Amygdala (tissue), 56 donors: ENCODE results near the gene RAMACL.
"Not testable (repeated sequence)": the region's sequence is repeated elsewhere in the genome, so short reads cannot be mapped to it uniquely, and the experiment has no call there.

Experiments
- DNase-seq, 56 donors: peaks; one replicate each; lab custom pipeline; 2025; lab: John Stamatoyannopoulos, UW

The RAMACL gene

DNA sequence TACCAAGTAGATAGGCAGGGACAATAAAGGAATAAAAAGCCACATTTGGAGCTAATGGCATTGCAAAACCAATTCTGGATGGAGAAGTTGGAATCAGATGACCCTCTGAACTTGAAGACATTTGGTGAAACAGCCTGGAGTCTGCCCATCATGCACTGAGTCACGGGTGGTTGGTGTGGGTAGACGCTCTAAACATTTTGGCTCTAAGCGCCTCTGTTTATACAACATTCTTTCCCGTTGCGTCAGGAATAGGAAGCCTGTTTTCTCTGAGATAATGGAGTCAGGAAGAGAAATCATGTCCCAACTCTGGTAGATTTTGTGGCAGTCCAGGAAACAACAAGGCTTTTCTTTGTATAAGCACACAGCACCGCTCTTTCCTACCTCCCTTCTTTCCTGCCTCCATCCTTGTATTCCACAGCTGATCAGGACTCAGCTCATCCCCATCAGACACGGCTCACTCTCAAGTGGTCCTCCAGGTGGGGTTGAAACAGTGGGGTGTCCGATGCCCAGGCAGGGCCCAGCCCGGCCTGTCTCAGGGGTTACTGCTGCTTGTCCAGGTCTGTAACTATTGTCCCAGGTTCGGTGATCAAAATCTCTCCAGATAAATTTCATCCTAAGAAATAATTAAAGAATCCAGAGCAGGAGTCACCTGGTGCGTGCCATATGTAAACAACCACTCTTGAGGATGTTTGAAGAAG is 12.1 kb upstream of the RAMACL start:
- DNase-seq: peak in 3 of 56 donors; percentile 22 to 36 (median 31)

DNA sequence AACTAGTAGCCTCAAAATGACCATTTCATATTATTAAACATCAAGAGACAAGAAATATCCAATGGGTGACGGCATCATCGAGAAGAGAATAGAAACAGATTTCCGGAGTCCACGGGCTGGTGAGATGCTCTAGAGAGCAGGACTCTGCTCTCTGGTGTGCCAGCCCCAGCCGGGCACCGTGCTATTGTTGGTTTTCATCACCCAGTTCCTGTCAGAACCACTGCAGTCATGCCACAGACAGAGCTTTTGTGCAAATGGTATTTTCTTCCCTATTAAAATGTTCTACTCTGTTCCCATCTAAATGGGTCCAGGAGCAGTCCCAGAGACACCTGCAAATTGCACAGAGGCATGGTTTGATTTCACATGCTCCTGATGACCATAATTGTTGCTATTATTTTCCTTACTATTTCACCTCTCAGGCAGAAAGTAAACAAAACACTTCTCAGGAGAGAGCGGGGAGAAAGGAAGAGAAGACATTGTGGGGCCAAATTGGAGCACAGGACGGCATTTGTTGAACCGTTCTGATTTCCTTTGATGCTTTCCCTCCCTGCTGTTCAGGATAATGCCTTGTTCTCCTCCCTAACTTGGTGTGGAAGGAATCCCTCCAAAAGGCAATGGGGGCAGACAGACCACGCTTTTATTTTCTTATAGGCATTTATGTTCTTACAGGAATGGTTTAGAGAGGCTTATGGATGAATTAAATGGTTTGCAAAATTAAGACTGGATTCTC is 11.4 kb upstream of the RAMACL start:
- DNase-seq: peak in 14 of 56 donors; percentile 21 to 63 (median 36)

DNA sequence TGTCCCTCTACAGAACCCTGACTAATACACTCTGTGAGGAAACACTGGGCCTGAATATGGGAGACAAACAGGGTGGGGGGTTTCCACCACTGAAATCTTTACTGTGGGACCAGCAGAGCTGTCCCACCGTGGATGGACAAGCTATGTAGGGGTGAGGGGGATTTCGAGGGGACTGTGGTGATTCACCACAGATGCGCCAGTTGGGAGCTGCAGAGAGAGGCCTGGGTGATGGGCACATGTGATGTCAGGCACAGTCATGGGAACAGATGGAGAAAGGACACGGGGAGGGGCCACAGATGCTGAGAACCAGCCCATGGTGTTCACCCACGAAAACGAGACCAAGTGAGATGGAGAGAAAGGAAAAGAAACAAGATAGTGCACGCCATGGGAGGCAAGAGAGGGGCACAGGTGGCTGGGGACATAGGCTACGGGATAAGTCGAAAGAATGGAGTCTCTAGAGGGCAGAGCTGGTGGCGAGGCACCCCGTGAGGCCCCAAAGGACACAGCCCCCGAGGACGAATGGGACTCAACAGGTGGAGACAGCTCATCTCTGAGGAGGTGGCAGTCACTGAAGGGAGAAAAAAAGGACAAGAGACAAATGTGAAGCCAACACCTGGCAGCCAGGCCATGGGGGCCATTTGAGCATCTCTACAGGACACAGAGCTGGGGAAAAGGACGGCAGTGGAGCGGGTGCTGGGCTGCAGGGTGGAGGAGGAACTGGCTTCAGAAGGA is 10.5 kb upstream of the RAMACL start:
- peak in 1 of 56 donors; percentile 24 for DNase-seq

DNA sequence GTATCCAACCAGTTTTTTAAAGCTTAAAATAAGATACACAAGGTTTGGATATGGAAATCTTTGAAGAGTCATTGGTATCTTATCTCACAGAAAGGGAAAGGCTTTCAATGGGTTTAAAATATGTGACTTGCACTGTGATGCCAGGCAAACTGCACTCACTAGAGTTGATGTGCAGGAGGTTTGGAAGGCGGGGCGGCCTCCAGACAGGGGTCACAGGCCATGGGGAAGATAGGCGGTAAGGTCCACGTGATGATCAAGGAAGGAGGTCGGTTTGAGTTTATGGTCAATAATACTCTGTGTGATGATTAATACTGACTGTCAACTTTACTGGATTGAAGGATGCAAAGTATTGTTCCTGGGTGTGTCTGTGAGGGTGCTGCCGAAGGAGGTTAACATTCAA is 9.5 kb upstream of the RAMACL start:
- no peak for DNase-seq

DNA sequence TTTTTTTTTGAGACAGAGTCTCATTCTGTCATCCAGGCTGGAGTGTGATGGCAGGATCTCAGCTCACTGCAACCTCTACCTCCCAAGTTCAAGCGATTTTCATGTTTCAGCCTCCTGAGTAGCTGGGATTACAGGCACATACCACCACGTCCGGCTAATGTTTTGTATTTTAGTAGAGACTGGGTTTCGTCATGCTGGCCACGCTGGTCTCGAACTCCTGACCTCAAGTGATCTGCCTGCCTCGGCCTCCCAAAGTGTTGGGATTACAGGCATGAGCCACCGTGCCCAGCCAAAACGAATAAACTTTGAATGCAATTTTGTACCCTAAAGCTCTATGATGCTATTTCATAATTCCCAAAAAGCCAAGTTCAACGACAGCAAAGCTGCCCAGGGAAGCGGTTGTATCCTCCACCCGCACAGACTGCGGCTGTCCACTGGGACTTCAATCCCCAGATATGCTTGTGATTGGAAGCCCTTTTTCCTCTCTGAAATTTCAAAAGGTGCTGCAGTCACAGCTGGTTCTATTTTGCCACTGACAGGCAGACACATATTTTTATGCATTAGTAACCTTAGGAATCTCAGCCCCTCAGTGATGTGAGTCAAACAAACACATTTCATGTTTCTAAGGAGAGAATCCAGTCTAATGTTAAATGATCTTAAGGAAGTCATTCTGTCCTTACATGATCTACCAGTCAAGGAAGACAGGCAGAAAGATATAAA is 8.7 kb upstream of the RAMACL start:
- DNase-seq: no peak

DNA sequence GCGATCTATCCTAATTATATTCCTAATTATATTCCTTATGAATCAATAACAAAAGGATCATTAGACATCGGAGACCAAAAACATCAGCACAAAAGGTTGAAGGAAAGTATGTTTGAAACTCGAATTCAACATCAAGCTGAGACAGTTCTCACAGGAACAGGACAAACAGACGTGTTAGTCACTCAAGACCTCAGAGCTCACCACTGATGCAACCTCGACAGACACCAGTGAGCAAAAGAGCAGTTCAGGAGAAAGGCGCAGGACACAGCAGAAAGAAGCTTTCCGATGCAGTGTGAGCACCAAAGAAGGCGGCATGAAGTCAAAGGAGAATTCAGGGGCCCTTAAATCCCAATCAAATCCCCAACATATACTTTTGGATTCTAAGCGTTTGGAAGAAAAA is 6.3 kb upstream of the RAMACL start:
- no peak for DNase-seq

DNA sequence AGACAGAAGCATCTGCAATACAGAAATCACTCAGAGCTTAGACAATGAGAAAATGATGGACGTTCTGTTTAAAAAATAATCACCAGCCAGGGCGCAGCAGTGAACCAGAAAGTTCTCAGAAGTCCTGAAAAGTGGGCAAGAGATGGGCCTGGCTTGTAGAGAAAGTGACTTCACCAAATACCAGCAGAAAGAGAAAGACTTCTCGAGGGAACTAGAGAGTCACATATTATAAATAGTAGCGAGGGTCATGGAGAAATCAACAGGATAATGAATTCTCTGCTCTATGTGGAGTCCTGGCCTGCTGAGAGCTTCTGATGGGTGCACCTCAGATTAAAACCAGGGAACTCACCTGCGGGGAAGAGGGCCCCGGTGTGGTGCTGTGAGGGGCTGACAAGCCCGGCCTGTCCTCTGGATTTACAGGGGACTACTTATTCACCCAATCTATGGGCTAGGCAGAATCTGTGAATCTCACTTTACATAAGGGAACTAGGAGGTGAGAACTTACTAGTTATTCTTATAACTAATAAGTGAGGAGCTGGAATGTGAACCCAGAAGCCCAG is 5.6 kb upstream of the RAMACL start:
- no peak for DNase-seq

DNA sequence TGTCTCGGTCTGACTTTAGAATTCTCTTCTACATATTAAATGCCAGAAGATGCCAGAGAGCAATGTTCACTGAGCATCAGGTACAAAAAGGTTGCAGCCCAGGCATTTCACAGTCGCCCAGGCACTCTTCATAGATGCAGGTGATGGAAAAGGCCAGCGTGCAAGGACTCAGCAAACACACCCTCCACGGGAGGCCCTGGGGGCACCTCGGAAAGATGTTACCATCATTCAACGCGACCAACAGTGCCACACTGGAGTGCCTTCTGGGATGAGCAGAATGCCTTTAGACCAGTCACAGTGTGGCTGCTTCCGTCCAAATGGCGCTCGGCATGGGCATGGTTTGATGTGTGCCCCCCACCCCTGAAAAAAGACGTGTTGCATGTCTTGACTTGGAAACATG is 4.5 kb upstream of the RAMACL start:
- DNase-seq: no peak

DNA sequence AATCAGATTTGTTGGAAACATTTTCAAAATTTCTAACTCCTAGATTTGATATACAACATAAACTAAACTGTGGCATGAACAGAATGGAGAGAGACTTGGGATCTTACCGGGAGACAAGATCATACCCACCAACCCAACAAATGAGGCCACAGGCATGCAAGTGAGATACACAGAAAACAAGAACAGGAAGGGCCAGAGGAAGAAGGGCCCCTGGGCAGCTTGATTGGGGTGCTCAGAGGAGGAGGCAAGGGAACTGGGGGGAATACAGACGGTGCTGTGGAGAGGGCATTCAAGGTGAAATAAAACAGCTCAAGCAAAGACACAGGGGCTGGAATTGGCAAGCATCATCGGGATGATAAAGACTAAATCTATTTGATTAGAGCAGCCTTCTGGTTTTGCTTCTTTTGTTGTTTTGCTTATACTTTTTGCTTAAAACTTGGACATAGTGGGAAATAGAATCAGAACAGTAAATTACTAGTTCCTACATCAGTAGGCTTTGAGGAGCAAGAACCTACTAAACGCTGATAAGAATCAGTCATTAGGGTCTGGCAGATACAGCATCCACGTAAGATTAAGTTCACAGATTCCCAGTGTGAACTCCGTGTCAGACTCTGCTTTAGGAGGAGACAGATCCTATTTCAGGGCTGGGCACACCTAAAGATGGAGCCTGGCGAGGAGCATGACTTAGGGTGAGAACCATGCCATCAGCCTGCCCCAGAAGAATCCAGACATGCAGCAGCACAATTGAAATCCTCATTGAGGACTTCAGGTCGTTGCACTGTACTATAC is 3.5 kb upstream of the RAMACL start:
- no peak for DNase-seq

DNA sequence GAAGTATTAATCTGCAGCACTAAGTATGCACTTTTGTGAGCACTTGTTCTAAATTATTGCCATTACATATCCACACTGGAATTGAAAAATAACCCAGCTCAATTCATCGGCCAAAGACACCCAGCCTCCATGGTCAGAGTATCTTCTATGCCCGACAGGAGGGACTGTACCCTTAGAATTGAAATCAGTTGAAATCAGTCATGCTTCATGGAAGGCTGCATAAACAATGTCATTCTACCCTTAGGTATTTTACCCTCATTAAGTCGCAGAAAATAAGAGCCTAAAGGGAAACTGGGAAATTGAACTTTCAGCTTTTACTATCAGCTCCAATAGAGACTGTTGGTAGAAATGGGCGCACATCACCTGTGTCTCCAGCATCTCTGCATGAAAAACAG is 2.9 kb upstream of the RAMACL start:
- no peak for DNase-seq

DNA sequence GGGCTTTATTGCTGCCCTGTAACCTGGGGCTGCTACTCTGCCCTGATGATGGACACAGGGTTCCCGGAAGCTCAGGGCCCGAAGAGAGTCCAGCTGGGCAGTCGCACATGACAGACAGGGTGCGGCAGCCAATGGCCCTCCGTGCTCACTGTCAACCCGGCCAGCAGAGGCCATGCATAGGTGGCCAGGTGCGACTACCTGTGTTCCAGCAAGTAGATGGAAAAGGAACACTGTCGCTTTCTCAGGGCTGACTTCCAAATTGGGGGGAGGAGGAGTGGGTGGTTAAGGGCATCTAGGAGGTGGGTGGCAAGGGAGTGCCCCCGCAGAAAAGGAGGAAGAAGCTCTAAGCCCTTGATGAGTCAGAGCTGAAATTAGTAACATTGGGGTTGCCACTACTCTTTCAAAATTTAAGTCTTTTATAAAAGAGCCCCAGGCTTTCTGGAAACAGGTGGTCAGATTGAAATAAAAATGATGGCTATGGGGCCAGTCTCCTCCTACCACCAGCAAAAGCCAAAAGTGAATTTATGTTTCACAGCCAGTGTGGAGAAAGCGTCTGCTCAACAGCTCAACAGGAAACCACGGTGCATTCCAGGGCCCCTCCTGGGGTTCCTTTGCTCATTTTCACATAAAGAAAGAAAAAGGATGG is 2.3 kb upstream of the RAMACL start:
- DNase-seq: peak in 1 of 56 donors; percentile 31

DNA sequence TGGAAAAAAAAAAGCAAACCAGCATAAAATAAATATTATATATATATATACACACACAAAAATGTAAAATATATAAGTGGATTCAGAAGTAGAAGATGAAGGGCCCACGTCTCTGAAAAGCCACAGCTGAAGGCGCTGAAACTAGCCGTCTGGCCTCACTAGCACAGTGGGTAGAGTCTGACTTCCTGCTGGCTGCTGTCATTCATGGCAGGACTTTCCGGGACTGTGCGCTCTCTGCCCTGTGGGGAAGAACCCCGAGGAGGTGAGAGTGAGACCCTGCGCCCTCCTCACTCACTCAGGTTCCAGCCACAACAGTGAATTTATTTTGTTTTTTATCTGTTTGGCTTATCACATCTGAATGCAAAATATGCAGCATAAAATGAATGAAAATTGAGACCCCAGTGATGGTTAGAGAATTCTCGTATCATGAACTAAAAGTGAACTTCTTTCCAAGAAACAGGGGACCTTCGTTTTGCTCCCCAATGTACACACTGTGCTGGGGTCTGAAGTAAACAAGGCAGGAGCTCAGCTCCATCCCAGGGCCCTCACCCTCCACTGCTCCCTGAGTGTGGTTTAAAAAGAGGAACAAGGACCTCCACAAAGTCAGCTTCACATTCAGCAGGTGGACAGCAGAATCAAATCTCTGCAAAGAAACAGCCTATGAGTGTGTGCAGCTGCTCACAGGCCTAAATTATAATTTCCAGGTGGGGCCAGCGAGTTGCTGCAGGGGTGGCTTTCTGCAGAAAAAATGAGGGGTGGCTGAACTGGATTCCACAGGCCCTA is 1.3 kb upstream of the RAMACL start:
- DNase-seq: peak in 1 of 56 donors; percentile 21

DNA sequence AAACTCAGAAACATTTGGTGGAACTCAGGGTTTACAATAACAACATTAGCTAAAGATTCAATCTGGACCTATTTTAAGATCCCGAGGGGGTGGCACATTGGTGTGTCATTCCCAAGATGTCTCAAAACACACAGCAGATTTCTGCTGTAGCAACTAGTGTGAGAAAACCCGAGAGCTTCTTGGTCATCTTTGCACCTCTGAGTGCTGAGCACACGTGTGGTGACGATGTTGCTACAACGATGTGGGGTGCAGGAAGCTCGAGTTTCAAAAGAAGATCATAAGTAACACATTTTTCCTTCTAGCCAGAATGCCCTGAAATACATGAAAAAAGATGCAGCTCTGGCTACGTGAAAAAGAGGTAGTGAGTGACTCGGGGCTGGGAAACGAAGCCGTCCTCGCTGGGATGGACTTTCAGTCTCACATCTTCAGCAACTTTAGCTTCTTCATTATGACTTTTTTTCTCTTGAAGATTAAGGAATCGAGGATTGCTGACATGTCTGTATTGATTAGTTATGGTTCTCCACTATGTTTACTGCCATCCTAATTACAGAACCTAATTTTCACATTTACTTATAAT is 1.5 kb downstream of the RAMACL start:
- DNase-seq: peak in 4 of 56 donors; percentile 25 to 69 (median 44)

DNA sequence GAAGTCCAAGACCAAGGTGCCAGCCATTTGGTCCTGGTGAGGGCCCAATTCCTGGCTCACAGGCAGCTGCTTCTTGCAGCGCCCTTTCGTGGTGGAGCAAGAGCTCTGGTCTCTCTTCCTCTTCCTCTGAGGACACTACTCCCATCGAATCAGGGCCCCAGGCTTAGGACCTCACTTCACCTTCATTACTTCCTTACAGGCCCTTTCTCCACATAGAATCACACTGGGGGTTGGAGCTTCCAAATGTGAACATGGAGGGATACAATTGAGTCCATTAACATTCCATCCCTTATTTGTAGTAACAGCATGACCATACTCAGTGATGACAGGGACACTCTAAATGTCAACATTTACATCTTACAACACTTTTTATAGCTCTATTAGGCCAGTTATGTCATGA is 2.3 kb downstream of the RAMACL start:
- no peak for DNase-seq

DNA sequence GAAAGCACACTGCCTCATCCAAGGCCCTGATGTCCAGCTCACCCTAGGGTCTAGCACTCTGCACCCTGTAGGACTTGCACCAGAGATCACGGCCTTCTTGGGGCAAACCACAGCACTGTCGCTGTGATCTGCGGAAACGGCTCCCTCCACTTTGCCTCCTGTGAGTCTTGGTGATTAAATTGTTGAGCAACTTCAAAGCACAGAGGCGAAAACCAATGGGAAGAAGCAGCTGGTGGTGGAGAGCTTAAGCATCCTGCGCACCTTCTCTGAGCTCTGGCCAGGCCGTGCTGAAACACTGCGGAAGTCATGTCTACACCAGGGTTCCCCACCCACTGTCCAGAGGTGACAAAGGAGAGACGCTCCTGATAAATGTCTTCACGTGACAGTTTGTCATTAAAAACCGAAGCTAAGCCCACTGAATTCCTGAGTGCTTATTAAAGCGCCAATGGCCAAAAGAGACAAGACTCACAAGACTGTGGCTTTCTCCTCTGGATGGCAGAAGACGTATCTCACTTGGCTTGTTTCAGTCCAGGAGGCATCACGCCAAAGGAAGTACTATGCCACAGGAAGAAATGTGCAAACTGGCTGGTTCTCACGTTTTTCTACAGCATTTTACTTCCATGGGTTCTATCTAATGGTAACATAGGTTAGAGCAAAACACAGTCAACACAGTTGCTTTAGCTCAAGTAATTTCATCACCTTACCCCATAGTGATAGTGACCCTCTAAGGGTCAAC is 3.1 kb downstream of the RAMACL start:
- DNase-seq: no peak

DNA sequence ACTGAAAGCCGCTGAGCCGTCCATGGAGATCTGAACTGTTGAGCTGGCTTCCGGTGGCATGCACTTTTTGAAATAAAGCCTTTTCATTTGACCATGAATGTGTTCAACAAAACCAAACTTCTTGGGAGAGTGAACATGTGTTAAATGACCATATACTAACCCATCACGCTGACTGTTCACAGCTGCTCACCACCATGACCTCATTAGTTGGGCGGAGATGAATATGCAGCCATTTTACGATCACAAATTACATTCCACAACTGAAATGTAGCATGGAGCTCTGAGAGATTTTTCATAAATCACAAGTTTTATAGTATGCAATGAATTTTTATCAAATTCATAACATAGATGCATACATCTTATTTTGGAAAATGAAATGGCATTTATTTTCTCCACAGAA is 4.2 kb downstream of the RAMACL start:
- no peak for DNase-seq

DNA sequence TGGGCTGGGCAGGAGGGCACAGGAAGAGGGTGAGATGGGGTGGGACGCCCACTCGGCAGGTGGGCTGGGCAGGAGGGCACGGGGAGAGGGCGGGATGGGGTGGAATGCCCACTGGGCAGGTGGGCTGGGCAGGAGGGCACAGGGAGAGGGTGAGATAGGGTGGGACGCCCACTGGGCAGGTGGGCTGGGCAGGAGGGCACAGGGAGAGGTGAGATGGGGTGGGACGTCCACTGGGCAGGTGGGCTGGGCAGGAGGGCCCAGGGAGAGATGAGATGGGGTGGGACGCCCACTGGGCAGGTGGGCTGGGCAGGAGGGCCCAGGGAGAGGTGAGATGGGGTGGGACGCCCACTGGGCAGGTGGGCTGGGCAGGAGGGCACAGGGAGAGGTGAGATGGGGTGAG is 4.7 kb downstream of the RAMACL start:
- DNase-seq: not testable (repeated sequence)
